Lung (tissue), 12 donors: ENCODE results near the gene ZNF445. TPM values are rescaled to one million over a fixed set of nuclear protein-coding genes. Genes with fewer than 3 reads are reported as not detected.
"Not testable (repeated sequence)": the region's sequence is repeated elsewhere in the genome, so short reads cannot be mapped to it uniquely, and the experiment has no call there.

Source experiments
- ATAC-seq: fragments of 200-7000 bp; cut with Tn5 transposase; one replicate; pipeline ENCODE4 v1.9.1; 2020; ENCODE audit warnings: moderate number of reproducible peaks; ENCODE audit not compliant: insufficient read depth, low FRiP score
- DNase-seq, 3 donors: peaks; one replicate each; pipeline ENCODE4 v3.0.0-alpha.2; 2013 to 2017
- H3K27ac ChIP-seq, 2 donors: one replicate each; pipeline ENCODE4 v1.5.1; 2013; ENCODE audit warnings: mild to moderate bottlenecking in 2 of 2, moderate library complexity in 2 of 2, control low read depth in 1 of 2, inconsistent platforms in 1 of 2, low read depth in 1 of 2, low read length in 1 of 2
- H3K27me3 ChIP-seq, 3 donors: one replicate each; pipeline ENCODE4 v1.5.1; 2013; ENCODE audit warnings: low read length in 2 of 3; ENCODE audit not compliant: control insufficient read depth in 3 of 3, insufficient read depth in 3 of 3
- H3K36me3 ChIP-seq, 4 donors: one replicate each; pipeline ENCODE4 v1.5.1; 2013; ENCODE audit warnings: low read length in 4 of 4, mild to moderate bottlenecking in 1 of 4, moderate library complexity in 1 of 4; ENCODE audit not compliant: control insufficient read depth in 4 of 4, insufficient read depth in 4 of 4
- H3K4me1 ChIP-seq, 5 donors: one replicate each; pipeline ENCODE4 v1.5.1; 2013; ENCODE audit warnings: low read length in 5 of 5, mild to moderate bottlenecking in 2 of 5, moderate library complexity in 1 of 5; ENCODE audit not compliant: control insufficient read depth in 5 of 5, insufficient read depth in 5 of 5
- H3K4me3 ChIP-seq: one replicate; pipeline ENCODE4 v1.5.1; 2013; ENCODE audit warnings: mild to moderate bottlenecking, control low read depth, moderate library complexity
- H3K9ac ChIP-seq, 2 donors: one replicate each; pipeline ENCODE4 v1.5.1; 2013; ENCODE audit warnings: low read length in 2 of 2, control low read depth in 1 of 2; ENCODE audit not compliant: insufficient read depth in 1 of 2
- H3K9me3 ChIP-seq, 4 donors: one replicate each; pipeline ENCODE4 v1.5.1; 2013; ENCODE audit warnings: low read length in 3 of 4, mild to moderate bottlenecking in 1 of 4, moderate library complexity in 1 of 4; ENCODE audit not compliant: control insufficient read depth in 4 of 4, insufficient read depth in 3 of 4
- WGBS, 2 donors: extraction: QIAGEN DNeasy Blood & Tissue Kit; methylation state at CpG; one replicate each; pipeline ENCODE4 v1.1.7; 2013; 5-methylcytosine and 5-hydroxymethylcytosine counted together
- polyA plus RNA-seq, 2 donors: library from polyadenylated mRNA; stranded (reverse); fragments of 200-250 nt; gene quantifications; one replicate each; pipeline ENCODE4 v1.2.1, GENCODE V29; 2013
- total RNA-seq, 2 donors: library from RNA; depleted of rRNA in 1 of 2; stranded (reverse); fragments of >200 nt in 1 of 2; gene quantifications; one replicate each; pipeline ENCODE4 v1.2.1, GENCODE V29; 2014 to 2021
- TF ChIP-seq, protein P1 (sequence below): IDR thresholded peaks from 2 replicates; pipeline ENCODE4 v1.5.1; 2012; ENCODE audit warnings: mild to moderate bottlenecking; ENCODE audit errors: control extremely low read depth, extremely low read depth
- donor health status: control.
- donor health status: control.
- donor health status: Bipolar disorder and iron deficiency.
- donor health status: healthy.
- donor health status: DM: yes; HTN: yes; CAD: no.

ZNF445 gene
- total and polyA plus RNA-seq, 4 donors: 2.7 to 23.2 (median 10.1) TPM

DNA sequence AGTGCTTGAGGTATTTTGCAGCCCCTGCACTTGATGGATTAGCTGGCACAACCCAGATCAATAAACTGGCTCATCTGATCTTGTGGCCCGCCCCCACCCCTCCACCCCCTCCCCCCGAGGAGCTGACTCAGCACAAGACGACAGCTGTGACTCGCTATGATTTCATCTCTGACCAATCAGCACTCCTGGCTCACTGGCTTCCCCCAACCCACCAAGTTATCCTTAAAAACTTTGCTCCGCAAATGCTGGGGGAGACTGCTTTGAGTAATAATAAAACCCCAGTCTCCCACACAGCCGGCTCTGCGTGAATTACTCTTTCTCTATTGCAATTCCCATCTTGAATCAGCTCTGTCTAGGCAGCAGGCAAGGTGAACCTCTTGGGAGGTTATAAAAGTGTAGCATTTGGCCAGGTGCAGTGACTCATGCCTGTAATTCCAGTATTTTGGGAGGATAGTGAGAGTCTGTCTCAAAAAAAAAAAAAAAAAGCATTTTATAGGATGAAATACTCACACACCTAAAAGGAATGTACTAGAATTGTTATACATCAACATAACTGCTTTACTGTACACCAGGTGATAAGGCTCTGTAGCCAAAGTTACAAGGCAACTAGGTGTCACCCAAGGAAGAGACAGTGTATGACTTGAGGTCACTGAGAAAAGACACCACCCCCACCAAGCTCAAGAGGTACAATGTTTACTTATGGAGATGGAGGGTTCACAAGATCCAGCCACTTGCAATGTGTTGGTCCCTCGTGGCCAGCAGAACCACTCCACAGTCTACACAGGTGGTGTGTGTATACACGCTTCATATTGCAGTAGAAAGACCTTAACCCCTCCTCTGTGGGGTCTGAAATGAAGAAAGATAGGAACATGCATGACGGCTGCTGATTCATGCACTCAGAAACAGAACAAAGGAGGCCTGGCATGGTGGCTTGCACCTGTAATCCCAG is 8.6 kb downstream of the ZNF445 start:
- H3K9me3 ChIP-seq: no peaks in the 10 kb centered on the region
- H3K27me3 ChIP-seq: no peaks in the 10 kb centered on the region
- ATAC-seq (no peak), DNase-seq (peak in 2 of 3 donors; percentile 3 to 4)
- no peak overlapping the region for H3K4me3 ChIP-seq
- no peak overlapping the region for H3K9ac ChIP-seq
- WGBS, 2 donors: 78 to 84% methylated on average over 10 of the region's 10 CpGs
- TF ChIP-seq, protein P1, sequence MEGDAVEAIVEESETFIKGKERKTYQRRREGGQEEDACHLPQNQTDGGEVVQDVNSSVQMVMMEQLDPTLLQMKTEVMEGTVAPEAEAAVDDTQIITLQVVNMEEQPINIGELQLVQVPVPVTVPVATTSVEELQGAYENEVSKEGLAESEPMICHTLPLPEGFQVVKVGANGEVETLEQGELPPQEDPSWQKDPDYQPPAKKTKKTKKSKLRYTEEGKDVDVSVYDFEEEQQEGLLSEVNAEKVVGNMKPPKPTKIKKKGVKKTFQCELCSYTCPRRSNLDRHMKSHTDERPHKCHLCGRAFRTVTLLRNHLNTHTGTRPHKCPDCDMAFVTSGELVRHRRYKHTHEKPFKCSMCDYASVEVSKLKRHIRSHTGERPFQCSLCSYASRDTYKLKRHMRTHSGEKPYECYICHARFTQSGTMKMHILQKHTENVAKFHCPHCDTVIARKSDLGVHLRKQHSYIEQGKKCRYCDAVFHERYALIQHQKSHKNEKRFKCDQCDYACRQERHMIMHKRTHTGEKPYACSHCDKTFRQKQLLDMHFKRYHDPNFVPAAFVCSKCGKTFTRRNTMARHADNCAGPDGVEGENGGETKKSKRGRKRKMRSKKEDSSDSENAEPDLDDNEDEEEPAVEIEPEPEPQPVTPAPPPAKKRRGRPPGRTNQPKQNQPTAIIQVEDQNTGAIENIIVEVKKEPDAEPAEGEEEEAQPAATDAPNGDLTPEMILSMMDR: no peak
- H3K36me3 ChIP-seq: peaks cover 3 to 13% (median 6%) of the 10 kb centered on the region in 4 donors
- no peak overlapping the region for H3K27ac ChIP-seq
- H3K4me1 ChIP-seq: peaks cover 0 to 6% (median 3%) of the 10 kb centered on the region in 5 donors

DNA sequence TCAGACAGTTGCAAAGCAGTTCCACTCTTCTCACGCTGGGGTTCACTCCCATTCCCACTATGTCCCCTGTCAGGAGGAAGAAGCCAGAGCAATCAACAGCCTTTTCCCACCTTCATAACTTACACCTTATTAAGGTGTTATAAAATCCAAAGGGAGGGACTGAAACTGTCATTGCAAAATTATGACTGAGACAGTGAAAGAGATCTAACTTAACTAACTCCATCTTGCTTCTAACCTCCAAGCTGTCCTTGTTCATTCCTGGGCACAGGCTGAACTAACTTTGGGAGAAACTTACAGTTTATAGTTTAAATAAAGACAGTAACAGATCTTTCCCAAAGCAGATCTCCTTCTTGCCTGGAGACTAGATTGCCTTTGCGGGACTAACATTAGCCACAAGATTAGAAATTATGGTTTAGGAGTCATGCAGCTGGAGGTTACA is 9.4 kb downstream of the ZNF445 start:
- H3K27ac ChIP-seq, H3K9me3 ChIP-seq, ATAC-seq, H3K4me1 ChIP-seq, H3K4me3 ChIP-seq, H3K27me3 ChIP-seq, H3K9ac ChIP-seq, DNase-seq: not testable (repeated sequence)
- WGBS, 2 donors: 93 to 94% methylated on average over 2 of the region's 2 CpGs
- H3K36me3 ChIP-seq: peaks cover 3 to 17% (median 12%) of the 10 kb centered on the region in 4 donors

DNA sequence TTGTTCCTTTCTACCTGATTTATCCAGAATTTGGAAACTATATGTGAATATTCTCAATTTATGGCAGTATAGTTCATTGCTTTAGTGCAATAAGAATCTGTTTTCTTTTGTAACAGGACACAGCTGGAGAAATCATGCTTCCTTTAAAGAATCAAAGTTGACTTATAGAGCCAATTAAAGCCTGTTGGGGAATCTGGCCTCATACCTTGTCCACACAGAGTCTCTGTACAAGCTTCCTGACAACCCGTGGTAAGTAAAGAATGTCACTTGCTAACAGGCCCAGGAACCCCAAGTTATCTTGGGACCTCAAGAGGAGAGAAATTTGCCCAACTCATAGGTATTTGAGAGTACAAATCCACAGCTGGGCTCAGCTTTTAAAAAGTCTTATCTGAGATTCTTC is 10.2 kb downstream of the ZNF445 start:
- ATAC-seq (no peak), DNase-seq (peak in 2 of 3 donors; percentile 7 to 19)
- Histone ChIP-seq H3K4me3 (no peak overlapping the region), H3K9me3 (no peaks in the 10 kb centered on the region), H3K27ac (no peak overlapping the region), H3K27me3 (no peaks in the 10 kb centered on the region), H3K9ac (no peak overlapping the region), H3K36me3 (peaks cover 3 to 17% (median 15%) of the 10 kb centered on the region in 4 donors), H3K4me1 (peaks cover 0 to 6% (median 3%) of the 10 kb centered on the region in 5 donors)
- TF ChIP-seq, protein P1: no peak
- 7 to 49% methylated on average over 1 of the region's 1 CpG for WGBS, 2 donors

DNA sequence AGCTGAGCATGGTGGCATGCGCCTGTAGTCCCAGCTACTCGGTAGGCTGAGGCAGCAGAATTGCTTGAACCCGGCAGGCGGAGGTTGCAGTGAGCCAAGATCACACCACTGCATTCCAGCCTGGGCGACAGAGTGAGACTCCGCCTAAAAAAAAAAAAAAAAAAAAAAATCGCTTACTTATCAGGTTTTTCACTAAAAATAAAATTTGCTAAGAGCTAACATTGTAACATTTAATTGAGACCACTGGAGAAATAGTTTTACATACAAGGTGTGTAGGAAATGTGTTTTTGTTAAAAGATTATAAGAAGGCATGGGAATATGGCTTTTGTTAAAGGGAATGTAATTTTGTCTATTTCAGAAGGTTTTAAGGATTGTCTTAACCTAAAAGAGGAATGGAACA is 12.6 kb downstream of the ZNF445 start:
- H3K27ac ChIP-seq, H3K4me3 ChIP-seq, DNase-seq, H3K27me3 ChIP-seq, H3K9ac ChIP-seq, ATAC-seq, H3K4me1 ChIP-seq: not testable (repeated sequence)
- Histone ChIP-seq H3K36me3 (peaks cover 3 to 36% (median 24%) of the 10 kb centered on the region in 4 donors), H3K9me3 (peaks cover 0 to 11% (median 6%) of the 10 kb centered on the region in 4 donors)
- WGBS, 2 donors: 96 to 98% methylated on average over 7 of the region's 7 CpGs
